Endothelial cell of umbilical vein (primary cell): ENCODE measurements around the gene KRTAP10-1. TPM values are rescaled to one million over a fixed set of nuclear protein-coding genes. Genes with fewer than 3 reads are reported as not detected.

Experiments
- BruUV-seq: library from RNA; stranded (reverse); fragments of 400-500 nt; replicated peaks from 2 replicates; lab custom pipeline; 2021; lab: Mats Ljungman, UMichigan
- CTCF ChIA-PET: fragments of 300-600, 350-600 bp; sonication (Branson Sonifier 250); formaldehyde crosslinking; loops from one replicate; lab custom pipeline; 2021; ENCODE audit warnings: antibody characterized with exemption, inconsistent platforms; lab: Charles Lee
- POLR2A ChIA-PET: fragments of 300-600, 350-600 bp; sonication (Branson Sonifier 250); formaldehyde crosslinking; loops from one replicate; lab custom pipeline; 2021; ENCODE audit warnings: antibody characterized with exemption, inconsistent platforms; lab: Charles Lee
- DNase-seq: peaks from one replicate; pipeline ENCODE4 v3.0.0-alpha.2; 2011; ENCODE audit warnings: low read depth, low spot score
- FAIRE-seq: peaks from 2 replicates; lab custom pipeline; 2011; peaks lifted over from hg19 to GRCh38; lab: Jason Lieb, UNC
- H2AFZ ChIP-seq: 2 replicates; pipeline ENCODE4 v1.6.0; 2012; ENCODE audit warnings: low read depth, low read length, control low read depth, inconsistent platforms
- H3K27ac ChIP-seq: 2 replicates; pipeline ENCODE4 v1.5.1; 2011; ENCODE audit warnings: low read depth, mild to moderate bottlenecking, control low read depth, low read length, moderate library complexity; ENCODE audit not compliant: insufficient read depth
- H3K27me3 ChIP-seq, 2 experiments: 2 replicates each; pipeline versions ENCODE4 v1.6.0 to v1.6.1; 2011; ENCODE audit warnings: low read length in 2 of 2, mixed read lengths in 1 of 2; ENCODE audit not compliant: control insufficient read depth in 2 of 2, insufficient read depth in 2 of 2
- H3K36me3 ChIP-seq, 2 experiments: 2 replicates in 1 of 2; 3 replicates in 1 of 2; pipeline ENCODE4 v1.5.1; 2011; ENCODE audit warnings: low read length in 2 of 2, mild to moderate bottlenecking in 1 of 2, moderate library complexity in 1 of 2; ENCODE audit not compliant: control insufficient read depth in 2 of 2, insufficient read depth in 2 of 2; ENCODE audit errors: extremely low read depth in 1 of 2
- H3K4me1 ChIP-seq: 3 replicates; pipeline ENCODE4 v1.5.1; 2011; ENCODE audit warnings: mild to moderate bottlenecking, low read length; ENCODE audit not compliant: control insufficient read depth, insufficient read depth; ENCODE audit errors: extremely low read depth
- H3K4me2 ChIP-seq: 2 replicates; pipeline ENCODE4 v1.6.1; 2011; ENCODE audit warnings: low read length, control low read depth, mixed read lengths; ENCODE audit not compliant: insufficient read depth
- H3K4me3 ChIP-seq, 3 experiments: fragments of 200-600 bp in 1 of 3; sonication (generic), shearing (Covaris generic) in 1 of 3; replicated peaks in 1 of 3; 2 replicates each; pipeline ENCODE4 v1.5.1; 2011 to 2016; ENCODE audit warnings: control low read depth in 3 of 3, low read length in 3 of 3, mild to moderate bottlenecking in 2 of 3, inconsistent platforms in 1 of 3, low read depth in 1 of 3, moderate library complexity in 1 of 3; ENCODE audit not compliant: insufficient read depth in 1 of 3
- H3K79me2 ChIP-seq: 2 replicates; pipeline ENCODE4 v1.6.0; 2012; ENCODE audit warnings: low read length, inconsistent platforms; ENCODE audit not compliant: control insufficient read depth, insufficient read depth
- H3K9ac ChIP-seq: replicated peaks from 2 replicates; pipeline ENCODE3; 2011; ENCODE audit warnings: low read length, control low read depth; ENCODE audit not compliant: insufficient read depth; ENCODE audit errors: extremely low read depth
- H3K9me1 ChIP-seq: replicated peaks from 3 replicates; pipeline ENCODE4 v1.6.0; 2011; ENCODE audit warnings: mild to moderate bottlenecking, low read length; ENCODE audit not compliant: control insufficient read depth, insufficient read depth; ENCODE audit errors: extremely low read depth
- H3K9me3 ChIP-seq: replicated peaks from 2 replicates; pipeline ENCODE4 v1.5.1; 2012; ENCODE audit warnings: low read length, inconsistent platforms; ENCODE audit not compliant: control insufficient read depth, insufficient read depth
- H4K20me1 ChIP-seq: replicated peaks from 2 replicates; pipeline ENCODE3; 2011; ENCODE audit warnings: mild to moderate bottlenecking, low read length; ENCODE audit not compliant: control insufficient read depth, insufficient read depth; ENCODE audit errors: extremely low read depth
- CTCF ChIP-seq, 2 donors: IDR thresholded peaks; 1 replicate in 1 of 2; 2 replicates in 1 of 2; pipeline ENCODE4 v1.5.1; 2011; ENCODE audit warnings: low read length in 2 of 2, mild to moderate bottlenecking in 2 of 2, moderate library complexity in 2 of 2, control low read depth in 1 of 2, inconsistent platforms in 1 of 2, low read depth in 1 of 2; ENCODE audit not compliant: insufficient read depth in 1 of 2; ENCODE audit errors: extremely low read depth in 1 of 2
- EZH2 ChIP-seq: IDR thresholded peaks from 2 replicates; pipeline ENCODE4 v1.6.1; 2012; ENCODE audit warnings: borderline replicate concordance, low read depth, mild to moderate bottlenecking, moderate library complexity, low read length, inconsistent platforms; ENCODE audit not compliant: severe bottlenecking
- FOS ChIP-seq: IDR thresholded peaks from 2 replicates; pipeline ENCODE4 v1.6.1; 2011; ENCODE audit warnings: mild to moderate bottlenecking, low read length, moderate library complexity, borderline replicate concordance; ENCODE audit not compliant: insufficient read depth
- GATA2 ChIP-seq: IDR thresholded peaks from 2 replicates; pipeline ENCODE4 v1.7.0; 2011; ENCODE audit warnings: low read depth, mild to moderate bottlenecking, moderate library complexity, mixed read lengths, low read length; ENCODE audit not compliant: insufficient read length, insufficient read depth
- JUN ChIP-seq: IDR thresholded peaks from 2 replicates; pipeline ENCODE4 v1.6.1; 2011; ENCODE audit warnings: borderline replicate concordance, low read depth; ENCODE audit not compliant: insufficient read length, insufficient read depth
- MAX ChIP-seq: IDR thresholded peaks from 2 replicates; pipeline ENCODE4 v1.6.1; 2011; ENCODE audit not compliant: insufficient read depth, insufficient read length
- MYC ChIP-seq: IDR thresholded peaks from one replicate; pipeline ENCODE4 v1.6.1; 2011; ENCODE audit warnings: mild to moderate bottlenecking, low read depth, low read length
- POLR2A ChIP-seq: IDR thresholded peaks from 2 replicates; pipeline ENCODE4 v1.6.1; 2012; ENCODE audit warnings: low read depth, mild to moderate bottlenecking, control low read depth, low read length
- POLR2AphosphoS5 ChIP-seq: IDR thresholded peaks from 2 replicates; pipeline ENCODE4 v1.6.1; 2012; ENCODE audit warnings: low read depth, mild to moderate bottlenecking, control low read depth, low read length, moderate library complexity; ENCODE audit not compliant: insufficient read depth
- dilution Hi-C: fragments of 300-500 bp; cut with MboI; formaldehyde crosslinking; loops from one replicate; pipeline ENCODE4 v1.15.0; 2019; ENCODE audit warnings: low sequenced_read_pairs; ENCODE audit not compliant: extremely low pct_ligation_motif_present
- intact Hi-C: fragments of 100-400 bp; cut with micrococcal nuclease; formaldehyde crosslinking; loops from one replicate; pipeline ENCODE4 v1.10.0; 2022
- polyA plus RNA-seq, 4 experiments: library from polyadenylated mRNA; depleted of rRNA in 3 of 4; stranded (reverse) in 3 of 4; unstranded in 1 of 4; fragments of >200 nt; gene quantifications; 2 replicates each; pipeline versions ENCODE4 v1.2.1 to v1.2.3, GENCODE V29; 2011 to 2012; ENCODE audit warnings: missing spikeins in 1 of 4
- total RNA-seq: library from RNA; stranded (reverse); gene quantifications from 2 replicates; pipeline ENCODE4 v1.2.3, GENCODE V29; 2021

Gene KRTAP10-1
- total and polyA plus RNA-seq, 2 donors (not counting 3 experiments of a cell fraction or from before 2014, with no cell fraction given), result not detected

- Histone ChIP-seq H3K9ac (no peak overlapping the region), H3K4me1 (no peaks in the 10 kb centered on the region), H3K4me2 (no peak overlapping the region), H3K9me1 (no peaks in the 10 kb centered on the region), H3K36me3 (no peaks in the 10 kb centered on the region), H4K20me1 (no peaks in the 10 kb centered on the region), H3K27ac (no peak overlapping the region), H3K27me3 (no peaks in the 10 kb centered on the region), H3K4me3 (no peak overlapping the region), H2AFZ (no peak overlapping the region), H3K79me2 (no peaks in the 10 kb centered on the region), H3K9me3 (no peaks in the 10 kb centered on the region)
- ChIA-PET CTCF (no interaction called here), POLR2A (no interaction called here)
- BruUV-seq, result no TSS peak
- no peak for DNase-seq
- dilution Hi-C loops (no loop called here), intact Hi-C loops (loop anchor here (10.0 kb wide), 1 partner anchor 420 kb away; no protein-coding TSS in a partner anchor)
- FAIRE-seq, result no peak
- TF ChIP-seq MYC (no peak), POLR2AphosphoS5 (no peak), CTCF (IDR thresholded peaks at IDR 0.05; ENCODE audit: extremely low read depth in 1 of 2, insufficient read depth in 1 of 2, low read depth in 1 of 2, low read length in 2 of 2) (no peak), FOS (no peak), GATA2 (no peak), MAX (no peak), EZH2 (no peak), JUN (no peak), POLR2A (no peak)
Observed at GRCh38 chr21:44514746-44515358, 25.1 kb downstream of the KRTAP10-1 start.
